Transverse colon (tissue), 4 donors: Measurements from ENCODE around the gene ZNF775. TPM values are rescaled to one million over a fixed set of nuclear protein-coding genes. Genes with fewer than 3 reads are reported as not detected.

Source experiments
- DNase-seq: peaks from one replicate; pipeline ENCODE4 v3.0.0-alpha.2; 2019
- H3K27ac ChIP-seq, 4 donors: fragments of 200-600 bp; sonication (generic); 2 replicates each; pipeline ENCODE4 v1.5.1; 2016 to 2018; ENCODE audit warnings: inconsistent platforms in 4 of 4
- H3K27me3 ChIP-seq: fragments of 200-600 bp; sonication (generic); 2 replicates; pipeline ENCODE4 v1.5.1; 2017; ENCODE audit warnings: inconsistent platforms
- H3K36me3 ChIP-seq, 4 donors: fragments of 200-600 bp; sonication (generic); 2 replicates each; pipeline ENCODE4 v1.5.1; 2017 to 2019; ENCODE audit warnings: inconsistent platforms in 4 of 4
- H3K4me1 ChIP-seq, 4 donors: fragments of 200-600 bp; sonication (generic); 2 replicates each; pipeline ENCODE4 v1.5.1; 2017 to 2020; ENCODE audit warnings: inconsistent platforms in 4 of 4
- H3K4me3 ChIP-seq, 4 donors: fragments of 200-600 bp; sonication (generic); 1 replicate in 1 of 4; 2 replicates in 3 of 4; pipeline versions ENCODE4 v1.5.1 to v1.6.1; 2017 to 2019; ENCODE audit warnings: inconsistent platforms in 4 of 4
- H3K9me3 ChIP-seq, 2 donors: fragments of 200-600 bp; sonication (generic); 2 replicates each; pipeline ENCODE4 v1.5.1; 2017 to 2019; ENCODE audit warnings: inconsistent platforms in 2 of 2
- CTCF ChIP-seq, 5 experiments: fragments of 200-600 bp in 3 of 5; fragments of 450-650 bp in 2 of 5; sonication (generic) in 3 of 5; IDR thresholded peaks; 1 replicate in 2 of 5; 2 replicates in 3 of 5; pipeline ENCODE4 v1.5.1; 2016 to 2017; ENCODE audit warnings: antibody characterized with exemption in 5 of 5, inconsistent platforms in 3 of 5, mild to moderate bottlenecking in 2 of 5, moderate library complexity in 1 of 5
- EP300 ChIP-seq: sonication (generic); formaldehyde crosslinking; IDR thresholded peaks from one replicate; pipeline ENCODE4 v1.6.1; 2017; ENCODE audit warnings: antibody characterized with exemption, low read depth
- POLR2A ChIP-seq: fragments of 450-650 bp; IDR thresholded peaks from one replicate; pipeline ENCODE4 v1.6.1; 2016; ENCODE audit warnings: antibody characterized with exemption, mild to moderate bottlenecking, moderate library complexity
- POLR2AphosphoS5 ChIP-seq, 3 donors: sonication (generic); formaldehyde crosslinking; IDR thresholded peaks; one replicate each; pipeline ENCODE4 v1.6.1; 2016; ENCODE audit warnings: antibody characterized with exemption in 3 of 3
- WGBS, 2 donors: methylation state at CpG; one replicate each; pipeline ENCODE4 v1.1.5; 2018; ENCODE audit warnings: low coverage in 1 of 2; 5-methylcytosine and 5-hydroxymethylcytosine counted together
- in situ Hi-C, 4 donors: fragments of 200-750 bp; cut with MboI; loops; one replicate each; pipeline versions ENCODE4 v1.15.0 to v1.15.1; 2017; ENCODE audit warnings: low sequenced_read_pairs in 3 of 4, low pct_ligation_motif_present in 1 of 4, low pct_unique_long_range_greater_than_20kb in 1 of 4
- intact Hi-C: fragments of 100-400 bp; cut with DNase I; formaldehyde crosslinking; loops from one replicate; pipeline ENCODE4 v1.15.1; 2023; ENCODE audit warnings: low total_unique reads
- total RNA-seq, 4 donors: library from RNA; depleted of rRNA; stranded (reverse); fragments of >200 nt; gene quantifications; one replicate each; pipeline ENCODE4 v1.1.0, GENCODE V29; 2016

The ZNF775 gene
- total RNA-seq, 4 donors from 2014 or later, result 8.9 to 75.2 (median 15.2) TPM

GRCh38 chr7:150407588-150408392 is 28.7 kb downstream of the ZNF775 start:
- Histone ChIP-seq H3K36me3 (no peaks in the 10 kb centered on the region), H3K27ac (peak overlapping the region; percentile 95 to 99 (median 98)), H3K4me1 (peaks cover 8 to 41% (median 36%) of the 10 kb centered on the region in 4 donors), H3K9me3 (no peaks in the 10 kb centered on the region), H3K27me3 (no peaks in the 10 kb centered on the region), H3K4me3 (no peak overlapping the region)
- no peak for TF ChIP-seq CTCF (IDR thresholded peaks at IDR 0.05)
- no peak for TF ChIP-seq POLR2A
- no peak for TF ChIP-seq POLR2AphosphoS5 (IDR thresholded peaks at IDR 0.05)
- no peak for TF ChIP-seq EP300
- in situ Hi-C loops (loop anchor here in 3 of 4 donors (25.0 kb wide), 1 partner anchor 95 kb away; the partner anchor contains the start of genes ACTR3C (in 3 of the 3) and LRRC61 (in 3 of the 3)), intact Hi-C loops (no loop called here)
- DNase-seq, result peak; percentile 11
- WGBS, 2 donors, result 93 to 99% methylated on average over 15 to 78 of the region's 91 CpGs

- TF ChIP-seq EP300 (no peak), CTCF (IDR thresholded peaks at IDR 0.05) (no peak), POLR2AphosphoS5 (IDR thresholded peaks at IDR 0.05) (no peak), POLR2A (no peak)
- peak overlapping the region in 3 of 4 donors; percentile 6 to 99 (median 28) for H3K27ac ChIP-seq
- intact Hi-C loops, result no loop called here
- H3K36me3 ChIP-seq, result no peaks in the 10 kb centered on the region
- peak; percentile 11 for DNase-seq
- H3K27me3 ChIP-seq, result no peaks in the 10 kb centered on the region
- in situ Hi-C loops, result loop anchor here in 3 of 4 donors (25.0 kb wide), 1 partner anchor 96 kb away; the partner anchor contains the start of genes ACTR3C (in 3 of the 3) and LRRC61 (in 3 of the 3)
- H3K9me3 ChIP-seq, result no peaks in the 10 kb centered on the region
- peaks cover 7 to 33% (median 28%) of the 10 kb centered on the region in 4 donors for H3K4me1 ChIP-seq
- 69 to 91% methylated on average over 5 to 21 of the region's 22 CpGs for WGBS, 2 donors
- H3K4me3 ChIP-seq, result no peak overlapping the region
Observed at GRCh38 chr7:150408393-150409299, 29.5 kb downstream of the ZNF775 start.

GRCh38 chr7:150409300-150410030 is 30.3 kb downstream of the ZNF775 start:
- H3K4me1 ChIP-seq, result peaks cover 0 to 25% (median 20%) of the 10 kb centered on the region in 4 donors
- intact Hi-C loops (no loop called here), in situ Hi-C loops (loop anchor here in 3 of 4 donors (25.0 kb wide), 1 partner anchor 97 kb away; the partner anchor contains the start of genes ACTR3C (in 3 of the 3) and LRRC61 (in 3 of the 3))
- no peak overlapping the region for H3K4me3 ChIP-seq
- DNase-seq, result peak; percentile 7
- no peaks in the 10 kb centered on the region for H3K9me3 ChIP-seq
- no peaks in the 10 kb centered on the region for H3K36me3 ChIP-seq
- H3K27me3 ChIP-seq, result no peaks in the 10 kb centered on the region
- TF ChIP-seq POLR2AphosphoS5 (IDR thresholded peaks at IDR 0.05) (no peak), CTCF (IDR thresholded peaks at IDR 0.05) (no peak), POLR2A (no peak), EP300 (no peak)
- 86 to 100% methylated on average over 1 to 10 of the region's 10 CpGs for WGBS, 2 donors
- no peak overlapping the region for H3K27ac ChIP-seq
